GM18868 (cell line): ENCODE measurements around the gene SLC45A3.

Source experiments
- ATAC-seq: cut with Tn5 transposase; IDR thresholded peaks from one replicate; pipeline ENCODE4 v1.9.1; 2021; ENCODE audit warnings: mild to moderate bottlenecking, moderate library complexity; ENCODE audit not compliant: unreplicated experiment

SLC45A3 gene

GRCh38 chr1:205669341-205670149 lies 10.8 kb downstream of the SLC45A3 start:
- peak; percentile 37 for ATAC-seq

GRCh38 chr1:205668951-205669340 lies 11.4 kb downstream of the SLC45A3 start:
- ATAC-seq: peak; percentile 31

- no peak for ATAC-seq
Measured at GRCh38 chr1:205667909-205668643, 12.2 kb downstream of the SLC45A3 start.

- no peak for ATAC-seq
Measured at GRCh38 chr1:205666372-205667166, 13.7 kb downstream of the SLC45A3 start.

GRCh38 chr1:205665201-205666045 lies 14.9 kb downstream of the SLC45A3 start:
- ATAC-seq: peak; percentile 36

GRCh38 chr1:205664399-205665017 lies 15.8 kb downstream of the SLC45A3 start:
- no peak for ATAC-seq

- no peak for ATAC-seq
Measured at GRCh38 chr1:205663286-205663936, 16.9 kb downstream of the SLC45A3 start.

- ATAC-seq: no peak
Measured at GRCh38 chr1:205662791-205663190, 17.5 kb downstream of the SLC45A3 start.

- no peak for ATAC-seq
Measured at GRCh38 chr1:205662135-205662738, 18.1 kb downstream of the SLC45A3 start.

- ATAC-seq: no peak
Measured at GRCh38 chr1:205661429-205662134, 18.7 kb downstream of the SLC45A3 start.

GRCh38 chr1:205660361-205660760 lies 19.9 kb downstream of the SLC45A3 start:
- no peak for ATAC-seq

GRCh38 chr1:205658943-205659581 lies 21.2 kb downstream of the SLC45A3 start:
- ATAC-seq: peak; percentile 74

GRCh38 chr1:205656236-205656635 lies 24.1 kb downstream of the SLC45A3 start:
- no peak for ATAC-seq

- no peak for ATAC-seq
Measured at GRCh38 chr1:205652984-205653383, 27.3 kb downstream of the SLC45A3 start.

GRCh38 chr1:205650241-205650640 lies 30.1 kb downstream of the SLC45A3 start:
- ATAC-seq: no peak

- ATAC-seq: no peak
Measured at GRCh38 chr1:205645519-205645918, 34.8 kb downstream of the SLC45A3 start.

- ATAC-seq: no peak
Measured at GRCh38 chr1:205642679-205643307, 37.5 kb downstream of the SLC45A3 start.

- ATAC-seq: no peak
Measured at GRCh38 chr1:205639567-205639966, 40.7 kb downstream of the SLC45A3 start.
